HuH-7.5 (cell line): Measurements from ENCODE around the gene TRIP13.
"Not testable (repeated sequence)": the region's sequence is repeated elsewhere in the genome, so short reads cannot be mapped to it uniquely, and the experiment has no call there.

Experiments
- DNase-seq: peaks from one replicate; pipeline ENCODE4 v3.0.0; 2011; ENCODE audit warnings: low spot score

Gene TRIP13

DNA sequence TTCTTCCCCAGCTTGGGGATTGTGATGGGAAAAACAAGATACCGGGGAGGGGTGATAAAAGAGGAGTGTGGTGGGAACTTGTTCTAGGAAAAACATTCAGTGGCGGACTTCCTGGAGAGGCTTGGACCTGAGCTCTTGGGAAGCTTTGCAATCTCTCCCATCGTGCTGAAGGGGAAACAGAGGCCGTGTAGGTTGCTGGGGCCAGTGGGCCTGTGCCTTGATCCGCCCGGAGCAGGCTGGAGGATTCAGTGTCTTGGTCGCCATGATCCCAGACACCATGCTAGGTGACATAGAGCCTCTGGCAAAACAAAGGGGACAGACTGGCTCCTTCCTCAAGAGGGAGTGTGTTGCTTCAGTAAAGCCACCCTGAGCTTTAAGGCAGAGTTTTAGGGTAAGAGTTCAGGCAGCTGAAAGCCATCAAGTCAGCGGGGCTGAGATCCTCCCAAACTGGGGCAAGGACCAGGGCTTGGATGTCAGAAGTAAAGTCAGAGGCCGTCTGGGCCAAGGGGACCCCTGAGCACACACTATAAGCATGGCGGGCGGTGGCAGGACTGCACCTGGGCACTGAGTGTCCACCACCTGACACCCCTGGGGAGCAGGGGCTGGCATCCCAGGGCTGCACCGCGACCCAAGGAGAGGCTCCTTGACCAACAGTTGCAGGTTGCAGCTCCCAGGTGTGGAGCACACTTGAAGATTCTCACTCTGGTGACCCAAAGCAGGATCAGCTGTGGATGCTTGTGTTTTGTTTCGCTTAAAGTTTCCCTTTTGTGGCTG is 44.7 kb downstream of the TRIP13 start:
- DNase-seq: no peak

GRCh38 chr5:939368-939767 is 46.7 kb downstream of the TRIP13 start:
- DNase-seq: no peak

DNA sequence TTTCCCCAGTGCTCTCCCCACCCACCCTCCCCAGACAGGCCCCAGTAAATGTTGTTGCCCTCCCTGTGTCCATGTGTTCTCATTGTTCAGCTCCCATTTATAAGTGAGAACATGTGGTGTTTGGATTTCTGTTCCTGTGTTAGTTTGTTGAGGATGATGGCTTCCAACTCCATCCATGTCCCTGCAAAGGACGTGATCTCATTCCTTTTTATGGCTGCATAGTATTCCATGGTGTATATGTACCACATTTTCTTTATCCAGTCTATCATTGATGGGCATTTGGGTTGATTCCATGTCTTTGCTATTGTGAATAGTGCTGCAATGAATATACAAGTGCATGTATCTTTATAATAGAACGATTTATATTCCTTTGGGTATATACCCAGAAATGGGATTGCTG is 48.1 kb downstream of the TRIP13 start:
- not testable (repeated sequence) for DNase-seq

DNA sequence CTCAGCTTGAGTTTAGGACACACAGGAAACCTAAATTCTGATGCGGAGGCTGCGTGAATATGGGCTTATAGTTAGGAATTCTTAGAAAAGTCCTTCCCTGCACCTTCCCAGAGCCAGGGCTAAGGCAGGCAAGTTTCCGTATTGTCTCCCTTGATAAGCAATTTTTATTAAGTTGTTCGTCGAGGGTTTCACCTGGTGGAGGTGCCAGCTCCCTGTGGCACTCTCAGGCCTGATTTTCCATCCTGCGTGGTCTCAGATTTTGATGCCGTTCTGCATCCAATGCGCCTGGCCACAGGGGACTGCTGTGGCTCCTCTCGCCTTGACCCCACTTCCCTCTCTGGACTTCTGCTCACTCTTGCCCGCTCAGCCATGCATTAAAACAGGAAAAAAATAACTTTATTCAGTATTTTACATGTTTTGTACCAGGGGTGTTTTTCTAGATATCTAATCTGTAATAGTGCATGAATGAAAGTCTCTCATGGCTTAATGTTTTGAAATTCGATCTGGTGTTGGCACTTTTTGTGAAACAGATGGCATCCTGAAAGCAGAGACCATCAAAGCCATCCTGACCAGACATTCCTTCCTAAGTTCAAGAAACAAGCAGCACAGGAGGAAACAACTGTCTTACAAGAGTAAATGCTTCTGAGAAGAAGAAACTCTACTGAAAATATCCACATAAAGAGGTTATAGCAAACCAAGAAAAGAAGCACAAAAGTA is 50.7 kb downstream of the TRIP13 start:
- no peak for DNase-seq

DNA sequence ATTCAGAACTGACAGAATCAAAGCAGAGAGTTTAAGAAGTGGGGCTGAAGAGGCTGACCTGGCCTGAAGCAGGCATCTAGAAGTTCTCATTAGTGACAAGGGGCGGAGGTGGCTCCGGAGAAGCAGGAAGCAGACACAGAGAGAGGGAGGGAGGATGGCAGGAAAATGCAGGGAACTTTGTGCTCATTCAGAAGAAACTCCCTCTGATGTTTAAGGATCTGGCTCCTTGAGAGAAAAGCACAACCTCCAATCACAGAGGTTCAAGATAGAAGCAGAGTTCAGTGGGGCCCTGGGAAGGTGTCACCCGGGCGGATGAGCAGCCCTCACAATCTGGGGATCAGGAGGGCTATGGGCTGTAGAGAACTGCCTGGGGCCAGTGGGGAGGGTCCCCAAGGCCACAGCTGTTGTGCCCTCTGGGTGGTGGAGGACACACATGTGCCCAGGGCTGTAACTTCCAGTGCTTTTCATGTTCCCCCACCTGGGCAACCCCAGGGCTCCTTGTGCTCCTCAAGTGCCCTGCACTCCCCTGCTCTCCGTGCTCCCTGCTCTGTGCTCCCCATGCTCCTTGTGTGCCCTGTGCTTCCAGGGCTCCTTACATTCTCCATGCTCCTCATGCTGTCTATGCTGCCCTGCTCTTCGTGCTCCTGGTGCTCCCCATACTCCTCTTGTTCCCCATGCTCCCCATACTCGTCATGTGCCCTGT is 51.4 kb downstream of the TRIP13 start:
- no peak for DNase-seq

- no peak for DNase-seq
These were observed 51.9 kb downstream of the TRIP13 start for GRCh38 chr5:944621-944927.

GRCh38 chr5:944992-945685 is 52.5 kb downstream of the TRIP13 start:
- no peak for DNase-seq

DNA sequence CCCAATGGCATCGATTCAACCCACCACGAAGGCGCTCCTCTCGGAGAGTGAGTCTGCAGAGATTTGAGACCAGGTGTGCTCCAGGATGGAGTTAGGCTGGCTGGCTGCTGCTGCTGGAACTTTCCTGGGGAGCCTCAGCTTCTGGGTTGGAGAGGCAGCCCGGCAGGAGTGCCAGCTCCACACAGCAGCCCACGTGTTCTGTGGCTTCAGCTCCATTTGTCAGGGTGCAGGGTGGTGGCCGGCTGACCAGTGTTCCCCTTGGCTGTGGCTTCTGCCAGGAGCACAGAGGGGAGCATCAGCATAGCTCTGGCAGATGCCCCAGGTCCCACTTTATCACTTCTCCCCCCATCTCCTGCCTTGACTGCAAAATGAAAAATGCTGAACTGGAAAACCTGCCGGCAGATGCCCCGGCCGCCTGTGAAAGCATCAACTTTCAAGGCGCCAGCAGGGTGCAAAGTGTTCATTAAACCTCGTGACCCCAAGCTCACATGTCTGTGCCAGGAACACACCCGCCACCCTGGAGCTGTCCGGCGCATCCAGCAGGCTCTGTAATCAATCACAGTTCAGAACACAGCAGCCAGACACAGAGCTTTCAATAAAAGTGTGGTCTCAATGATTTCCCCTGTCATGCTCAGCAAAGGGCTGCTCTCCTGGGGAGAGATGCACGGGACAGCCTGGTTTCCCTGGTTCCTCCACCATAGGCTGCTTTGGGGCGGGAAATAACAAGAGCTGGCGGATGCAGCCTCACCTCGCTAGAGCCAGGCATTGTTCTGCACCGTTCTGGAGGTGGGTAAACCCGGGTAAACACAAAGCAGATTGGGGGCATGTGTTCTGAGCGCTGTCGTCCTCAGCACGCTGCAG is 53.2 kb downstream of the TRIP13 start:
- DNase-seq: no peak

- no peak for DNase-seq
These were observed 54.3 kb downstream of the TRIP13 start for GRCh38 chr5:946720-947625.

- DNase-seq: no peak
These were observed 55.2 kb downstream of the TRIP13 start for GRCh38 chr5:947626-948471.

DNA sequence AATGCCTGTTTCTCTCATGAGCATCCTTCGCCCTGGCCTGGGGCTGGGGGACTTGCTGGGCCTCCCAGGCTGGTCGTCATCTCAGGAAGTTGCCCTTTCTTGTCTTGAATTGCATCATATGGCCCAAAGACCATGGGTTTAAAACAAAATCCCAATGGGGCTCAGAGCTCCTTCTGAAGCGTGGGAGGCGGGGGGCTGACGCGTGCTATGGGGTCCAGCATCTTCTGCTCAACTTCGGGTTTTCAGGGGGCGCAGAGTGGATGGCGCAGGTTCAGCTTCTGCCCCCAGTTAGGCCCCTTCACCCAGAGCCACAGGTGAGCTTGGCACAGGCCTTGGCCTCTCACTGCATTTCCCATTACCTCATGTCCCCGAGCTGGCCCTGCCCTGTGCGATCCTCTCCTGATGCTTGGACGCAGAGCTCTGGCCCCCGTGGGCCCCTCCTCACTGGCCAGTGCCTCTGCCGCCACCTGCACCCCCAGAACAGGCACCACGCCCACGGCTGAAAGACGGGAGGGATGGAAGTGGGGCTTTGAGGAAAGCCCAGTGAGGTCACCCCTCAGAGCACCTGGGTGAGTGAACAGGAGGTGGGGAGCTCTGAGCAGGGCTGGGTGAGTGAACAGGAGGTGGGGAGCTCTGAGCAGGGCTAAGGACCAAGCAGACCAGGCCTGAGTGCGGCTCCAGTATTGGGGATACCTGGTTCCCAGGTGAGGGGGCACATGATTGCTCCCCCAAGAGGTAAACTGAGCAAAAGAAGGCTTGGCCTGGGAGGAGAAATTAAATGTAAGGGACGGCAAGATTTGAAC is 56.0 kb downstream of the TRIP13 start:
- DNase-seq: no peak

DNA sequence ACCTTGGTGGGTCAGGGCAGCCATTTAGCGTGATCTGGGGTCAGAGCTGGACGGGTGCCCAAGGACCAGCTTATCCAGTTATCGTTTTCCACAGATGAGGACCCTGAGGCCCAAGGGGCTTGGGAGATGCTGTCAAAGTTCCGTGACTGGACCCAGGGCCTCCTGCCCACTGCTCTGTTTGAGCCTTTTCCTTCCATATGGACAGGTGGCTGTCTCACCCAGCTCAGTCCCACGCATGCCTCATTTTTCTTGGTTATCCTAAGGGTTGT is 56.5 kb downstream of the TRIP13 start:
- DNase-seq: no peak

- no peak for DNase-seq
These were observed 57.3 kb downstream of the TRIP13 start for GRCh38 chr5:949815-950560.

DNA sequence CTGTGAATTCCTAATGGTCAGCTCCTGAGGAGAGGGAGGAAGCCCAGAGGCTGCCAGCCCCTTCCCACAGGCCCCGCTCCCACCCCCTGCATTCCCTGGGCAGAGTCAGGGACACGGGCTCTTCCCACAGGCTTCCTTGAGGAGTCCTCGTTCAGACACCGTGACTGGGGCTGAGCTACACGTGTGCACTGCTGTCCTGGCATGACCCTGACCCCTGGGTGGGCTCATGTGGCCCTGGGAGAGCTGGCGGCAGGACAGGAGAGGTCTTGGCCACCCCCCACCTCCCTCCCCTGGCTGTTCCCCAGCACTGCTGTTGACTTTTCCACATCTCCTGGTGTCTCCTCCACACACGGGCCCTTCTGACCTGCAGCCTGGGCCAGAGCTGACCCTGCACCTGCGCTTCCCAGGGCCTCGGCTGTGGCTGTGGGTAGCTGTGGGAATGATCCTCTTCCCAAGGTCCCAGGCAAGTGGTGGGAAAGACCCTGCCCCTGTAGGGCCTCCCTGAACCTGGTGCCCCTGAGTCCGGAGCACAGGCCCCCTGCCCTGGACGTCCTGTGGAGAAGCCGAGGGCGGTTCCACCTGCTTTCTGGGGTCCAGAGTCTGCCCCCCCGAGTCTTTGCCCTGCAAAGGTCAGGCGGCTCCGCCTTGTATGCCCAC is 59.4 kb downstream of the TRIP13 start:
- DNase-seq: no peak

DNA sequence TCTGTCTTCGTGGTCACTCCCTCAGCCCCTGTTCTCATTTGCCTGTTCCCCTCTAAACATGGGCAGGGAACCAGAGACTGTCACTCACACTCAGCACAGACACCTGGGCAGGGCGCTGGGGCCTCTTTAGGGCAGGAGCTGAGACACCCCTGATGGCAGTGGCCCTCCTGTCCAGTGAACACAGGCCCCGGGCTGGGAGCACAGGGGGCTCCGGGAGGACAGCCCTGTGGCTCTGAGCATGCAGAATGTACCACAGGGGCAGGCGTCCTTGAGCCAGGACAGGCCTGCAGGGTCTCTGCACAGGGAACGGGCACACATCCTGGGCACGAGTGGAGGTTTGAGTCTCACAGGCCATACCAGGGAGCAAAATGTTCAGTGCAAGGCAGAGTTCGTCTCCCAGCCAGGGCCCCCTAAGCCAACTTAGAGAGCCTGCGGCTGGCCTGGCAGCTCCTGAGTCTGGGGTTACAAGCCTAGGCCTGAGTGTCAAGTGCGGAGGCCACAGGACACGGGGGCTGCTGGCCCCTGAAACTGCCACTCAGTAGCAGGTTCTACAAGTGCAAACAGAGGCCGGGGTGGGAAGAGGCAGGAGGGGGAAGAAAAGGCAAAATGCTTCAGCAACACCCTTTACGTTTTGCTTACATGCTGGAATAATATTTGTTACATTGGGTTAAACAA is 60.0 kb downstream of the TRIP13 start:
- DNase-seq: no peak

- DNase-seq: no peak
These were observed 61.1 kb downstream of the TRIP13 start for GRCh38 chr5:953535-954449.
